PC-9 (cell line): ENCODE measurements around the gene ZNF358. TPM values are rescaled to one million over a fixed set of nuclear protein-coding genes. Genes with fewer than 3 reads are reported as not detected.

ENCODE experiments used
- BruUV-seq: library from RNA; stranded (reverse); fragments of 400-500 nt; replicated peaks from 2 replicates; lab custom pipeline; 2021; lab: Mats Ljungman, UMichigan
- CTCF ChIA-PET: fragments of 300-600 bp; sonication (Branson Sonifier 250); formaldehyde crosslinking; loops from one replicate; lab custom pipeline; 2022; ENCODE audit warnings: antibody characterized with exemption; lab: Charles Lee
- POLR2A ChIA-PET: fragments of 300-600 bp; sonication (Branson Sonifier 250); formaldehyde crosslinking; loops from one replicate; lab custom pipeline; 2022; ENCODE audit warnings: antibody characterized with exemption; ENCODE audit not compliant: unreplicated experiment; lab: Charles Lee
- DNase-seq, 2 experiments: peaks; one replicate each; pipeline versions ENCODE4 v3.0.0 to v3.0.0-alpha.2; 2015 to 2022; ENCODE audit warnings: mixed read lengths in 1 of 2
- H2AFZ ChIP-seq: fragments of 200-600 bp; sonication (generic); 2 replicates; pipeline ENCODE4 v1.8.1; 2017; ENCODE audit warnings: antibody characterized with exemption
- H3F3A ChIP-seq: fragments of 200-600 bp; sonication (generic); 2 replicates; pipeline ENCODE4 v1.8.1; 2017; ENCODE audit warnings: antibody characterized with exemption, mild to moderate bottlenecking, low read depth; ENCODE audit not compliant: insufficient read depth
- H3K27ac ChIP-seq: fragments of 200-600 bp; sonication (generic); 2 replicates; pipeline ENCODE4 v1.6.1; 2016; ENCODE audit warnings: mixed run types
- H3K27me3 ChIP-seq: fragments of 200-600 bp; sonication (generic); 2 replicates; pipeline ENCODE4 v1.6.1; 2016; ENCODE audit warnings: low read depth, mixed run types; ENCODE audit not compliant: insufficient read depth
- H3K36me3 ChIP-seq: fragments of 200-600 bp; sonication (generic); 2 replicates; pipeline ENCODE4 v1.6.1; 2016; ENCODE audit warnings: low read depth, mixed run types
- H3K4me1 ChIP-seq: fragments of 200-600 bp; sonication (generic); replicated peaks from 2 replicates; pipeline ENCODE4 v1.6.1; 2016; ENCODE audit warnings: mixed run types; ENCODE audit not compliant: insufficient read depth
- H3K4me2 ChIP-seq: fragments of 200-600 bp; sonication (generic); 2 replicates; pipeline ENCODE4 v1.6.1; 2017; ENCODE audit warnings: mixed run types
- H3K4me3 ChIP-seq: fragments of 200-600 bp; sonication (generic); 2 replicates; pipeline ENCODE4 v1.6.1; 2016; ENCODE audit warnings: mixed run types
- H3K79me2 ChIP-seq: fragments of 200-600 bp; sonication (generic); 2 replicates; pipeline ENCODE4 v1.6.1; 2017; ENCODE audit warnings: low read depth, mixed run types
- H3K9me2 ChIP-seq: fragments of 200-600 bp; sonication (generic); 2 replicates; pipeline ENCODE4 v1.8.1; 2017; ENCODE audit warnings: mild to moderate bottlenecking; ENCODE audit not compliant: insufficient read depth
- H3K9me3 ChIP-seq: fragments of 200-600 bp; sonication (generic); 2 replicates; pipeline ENCODE4 v1.8.1; 2016; ENCODE audit warnings: low read depth; ENCODE audit not compliant: insufficient read depth
- H4K20me1 ChIP-seq: fragments of 200-600 bp; sonication (generic); 2 replicates; pipeline ENCODE4 v1.8.1; 2017; ENCODE audit not compliant: insufficient read depth
- EZH2 ChIP-seq: fragments of 200-600 bp; sonication (generic); IDR thresholded peaks from 2 replicates; pipeline ENCODE4 v1.8.0; 2017; ENCODE audit warnings: antibody characterized with exemption, low read depth
- intact Hi-C: fragments of 100-400 bp; cut with micrococcal nuclease; formaldehyde crosslinking; loops from one replicate; pipeline ENCODE4 v1.10.0; 2022; ENCODE audit not compliant: unreplicated experiment
- total RNA-seq: library from RNA; stranded (reverse); gene quantifications from 2 replicates; pipeline ENCODE4 v1.2.3, GENCODE V29; 2021
- TF ChIP-seq, protein P1 (sequence below): fragments of 200-600 bp; sonication (generic); conservative IDR thresholded peaks from 2 replicates; pipeline ENCODE4 v1.6.1; 2017; ENCODE audit warnings: mixed run types, antibody characterized with exemption, mild to moderate bottlenecking, moderate library complexity

The ZNF358 gene
- total RNA-seq, 1 experiment from 2014 or later, result 60.7 TPM

DNA sequence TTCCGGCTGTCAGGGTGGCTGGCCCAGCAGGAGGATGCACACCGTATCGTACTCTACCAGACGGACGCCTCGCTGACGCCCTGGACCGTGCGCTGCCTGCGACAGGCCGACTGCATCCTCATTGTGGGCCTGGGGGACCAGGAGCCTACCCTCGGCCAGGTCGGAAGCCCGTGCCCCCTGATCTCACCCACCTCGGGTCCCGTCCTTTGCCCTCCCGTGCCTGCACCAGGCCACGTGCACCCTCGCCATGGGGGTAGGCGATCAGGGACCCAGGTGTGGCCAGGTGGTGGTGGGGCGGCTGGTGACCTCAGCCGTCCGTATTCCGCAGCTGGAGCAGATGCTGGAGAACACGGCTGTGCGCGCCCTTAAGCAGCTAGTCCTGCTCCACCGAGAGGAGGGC, 38.7 kb downstream of the ZNF358 start:
- H3K4me1 ChIP-seq, result no peaks in the 10 kb centered on the region
- no peak overlapping the region for H3K4me3 ChIP-seq
- BruUV-seq, result no TSS peak
- ChIA-PET POLR2A (interaction anchor here (0.5 kb wide), 1 partner anchor 1237 kb away, joined by 3 read pairs; no protein-coding TSS in a partner anchor), CTCF (no interaction called here)
- no peaks in the 10 kb centered on the region for H3K79me2 ChIP-seq
- H3K4me2 ChIP-seq, result no peak overlapping the region
- TF ChIP-seq, protein P1, sequence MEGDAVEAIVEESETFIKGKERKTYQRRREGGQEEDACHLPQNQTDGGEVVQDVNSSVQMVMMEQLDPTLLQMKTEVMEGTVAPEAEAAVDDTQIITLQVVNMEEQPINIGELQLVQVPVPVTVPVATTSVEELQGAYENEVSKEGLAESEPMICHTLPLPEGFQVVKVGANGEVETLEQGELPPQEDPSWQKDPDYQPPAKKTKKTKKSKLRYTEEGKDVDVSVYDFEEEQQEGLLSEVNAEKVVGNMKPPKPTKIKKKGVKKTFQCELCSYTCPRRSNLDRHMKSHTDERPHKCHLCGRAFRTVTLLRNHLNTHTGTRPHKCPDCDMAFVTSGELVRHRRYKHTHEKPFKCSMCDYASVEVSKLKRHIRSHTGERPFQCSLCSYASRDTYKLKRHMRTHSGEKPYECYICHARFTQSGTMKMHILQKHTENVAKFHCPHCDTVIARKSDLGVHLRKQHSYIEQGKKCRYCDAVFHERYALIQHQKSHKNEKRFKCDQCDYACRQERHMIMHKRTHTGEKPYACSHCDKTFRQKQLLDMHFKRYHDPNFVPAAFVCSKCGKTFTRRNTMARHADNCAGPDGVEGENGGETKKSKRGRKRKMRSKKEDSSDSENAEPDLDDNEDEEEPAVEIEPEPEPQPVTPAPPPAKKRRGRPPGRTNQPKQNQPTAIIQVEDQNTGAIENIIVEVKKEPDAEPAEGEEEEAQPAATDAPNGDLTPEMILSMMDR, result no peak
- TF ChIP-seq EZH2, result no peak
- H4K20me1 ChIP-seq, result no peaks in the 10 kb centered on the region
- H3K27me3 ChIP-seq, result no peaks in the 10 kb centered on the region
- H3K36me3 ChIP-seq, result peaks cover 13% of the 10 kb centered on the region; the same call in 1 of the 2 replicates
- no peaks in the 10 kb centered on the region for H3K9me3 ChIP-seq
- intact Hi-C loops, result no loop called here
- H3K9me2 ChIP-seq, result no peaks in the 10 kb centered on the region
- H3F3A ChIP-seq, result no peaks in the 10 kb centered on the region; the same call in 1 of the 2 replicates
- H2AFZ ChIP-seq, result no peak overlapping the region
- DNase-seq, result no peak
- H3K27ac ChIP-seq, result no peak overlapping the region

DNA sequence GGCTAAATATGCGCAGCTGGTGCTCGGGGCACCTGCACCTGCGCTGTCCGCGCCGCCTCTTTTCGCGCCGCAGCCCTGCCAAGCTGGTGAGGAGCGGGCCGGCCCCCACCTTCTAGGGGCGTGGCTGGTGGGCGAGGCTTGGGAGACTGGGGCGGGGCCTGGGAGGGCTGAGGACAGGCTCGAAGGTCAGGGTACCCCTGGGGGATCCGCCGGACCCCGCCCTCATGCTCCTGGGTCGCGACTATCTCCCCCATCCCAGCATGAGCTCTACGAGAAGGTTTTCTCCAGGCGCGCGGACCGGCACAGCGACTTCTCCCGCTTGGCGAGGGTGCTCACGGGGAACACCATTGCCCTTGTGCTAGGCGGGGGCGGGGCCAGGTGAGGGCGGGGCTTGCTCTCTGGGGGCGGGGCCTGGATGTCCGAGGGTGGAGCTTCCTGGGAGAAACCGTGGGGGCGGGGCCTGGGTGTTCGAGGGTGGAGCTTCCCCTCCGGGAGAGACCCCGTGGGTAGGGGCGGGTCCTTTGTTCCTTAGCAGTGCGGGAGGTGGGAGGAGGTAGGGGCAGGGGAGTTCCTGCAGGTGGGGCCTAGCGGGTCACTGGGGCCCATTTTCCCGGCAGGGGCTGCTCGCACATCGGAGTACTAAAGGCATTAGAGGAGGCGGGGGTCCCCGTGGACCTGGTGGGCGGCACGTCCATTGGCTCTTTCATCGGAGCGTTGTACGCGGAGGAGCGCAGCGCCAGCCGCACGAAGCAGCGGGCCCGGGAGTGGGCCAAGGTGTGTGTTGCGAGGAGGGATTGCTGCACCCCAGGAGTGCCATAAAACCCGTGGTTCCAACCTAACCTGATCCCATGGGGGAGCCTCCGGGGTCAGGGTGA, 39.3 kb downstream of the ZNF358 start:
- H3K79me2 ChIP-seq, result no peaks in the 10 kb centered on the region
- TF ChIP-seq EZH2, result no peak
- TF ChIP-seq, protein P1, result no peak
- POLR2A ChIA-PET, result interaction anchor here (0.6 kb wide), 1 partner anchor 49 kb away, joined by 5 read pairs; no protein-coding TSS in a partner anchor
- no peak overlapping the region for H3K4me3 ChIP-seq
- no TSS peak for BruUV-seq
- no peak overlapping the region for H3K27ac ChIP-seq
- no peaks in the 10 kb centered on the region for H3K4me1 ChIP-seq
- no peaks in the 10 kb centered on the region for H3K9me2 ChIP-seq
- H3K27me3 ChIP-seq, result no peaks in the 10 kb centered on the region
- no peaks in the 10 kb centered on the region for H3K9me3 ChIP-seq
- no peaks in the 10 kb centered on the region; the same call in 1 of the 2 replicates for H3F3A ChIP-seq
- H3K4me2 ChIP-seq, result no peak overlapping the region
- H4K20me1 ChIP-seq, result no peaks in the 10 kb centered on the region
- H2AFZ ChIP-seq, result no peak overlapping the region
- intact Hi-C loops, result no loop called here
- CTCF ChIA-PET, result no interaction called here
- no peak for DNase-seq
- peaks cover 13% of the 10 kb centered on the region; the same call in 1 of the 2 replicates for H3K36me3 ChIP-seq

DNA sequence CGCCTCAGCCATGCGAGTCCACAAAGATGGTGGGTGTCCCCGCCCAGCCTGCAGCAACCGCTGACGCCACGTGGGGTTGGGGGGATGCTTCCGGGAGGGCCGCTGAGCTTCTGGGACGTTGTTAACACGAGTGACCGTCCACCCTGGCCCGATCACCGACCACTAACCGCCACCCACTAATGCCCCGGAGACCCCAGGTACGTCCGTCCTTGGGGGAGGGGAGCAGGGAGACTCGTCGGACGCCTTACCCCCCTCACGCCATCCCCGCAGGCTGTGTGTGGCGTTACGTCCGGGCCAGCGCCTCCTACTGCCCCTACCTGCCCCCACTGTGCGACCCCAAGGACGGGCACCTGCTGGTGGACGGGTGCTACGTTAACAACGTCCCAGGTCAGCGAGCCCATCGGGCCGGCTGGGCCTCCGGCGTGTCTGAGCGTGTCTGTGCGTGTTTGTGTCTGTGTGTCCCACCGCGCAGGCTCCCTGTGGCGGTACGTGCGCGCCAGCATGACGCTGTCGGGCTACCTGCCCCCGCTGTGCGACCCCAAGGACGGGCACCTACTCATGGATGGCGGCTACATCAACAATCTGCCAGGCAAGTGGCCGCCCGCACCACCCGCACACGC, 40.9 kb downstream of the ZNF358 start:
- CTCF ChIA-PET, result no interaction called here
- no peaks in the 10 kb centered on the region for H3K4me1 ChIP-seq
- H3K36me3 ChIP-seq, result peaks cover 13% of the 10 kb centered on the region; the same call in 1 of the 2 replicates
- intact Hi-C loops, result no loop called here
- DNase-seq, result no peak
- H3K27me3 ChIP-seq, result no peaks in the 10 kb centered on the region
- no peak for TF ChIP-seq EZH2
- TF ChIP-seq, protein P1, result no peak
- no peak overlapping the region for H2AFZ ChIP-seq
- H3F3A ChIP-seq, result no peaks in the 10 kb centered on the region; the same call in 1 of the 2 replicates
- H3K9me2 ChIP-seq, result no peaks in the 10 kb centered on the region
- H3K4me3 ChIP-seq, result no peak overlapping the region
- POLR2A ChIA-PET, result no interaction called here
- H3K9me3 ChIP-seq, result no peaks in the 10 kb centered on the region
- no peaks in the 10 kb centered on the region for H4K20me1 ChIP-seq
- no peak overlapping the region for H3K4me2 ChIP-seq
- no peak overlapping the region for H3K27ac ChIP-seq
- no TSS peak for BruUV-seq
- H3K79me2 ChIP-seq, result no peaks in the 10 kb centered on the region
